GM12873 (cell line): ENCODE results near the gene TEX264.

Experiments used
- CTCF ChIP-seq: IDR thresholded peaks from 2 replicates; pipeline ENCODE4 v1.5.1; 2012; ENCODE audit warnings: low read depth, mild to moderate bottlenecking, moderate library complexity, low read length, control low read depth; ENCODE audit not compliant: insufficient read depth; ENCODE audit errors: missing control alignments

TEX264 gene

GRCh38 chr3:51750878-51751277 lies 79.8 kb downstream of the TEX264 start:
- no peak for TF ChIP-seq CTCF

DNA sequence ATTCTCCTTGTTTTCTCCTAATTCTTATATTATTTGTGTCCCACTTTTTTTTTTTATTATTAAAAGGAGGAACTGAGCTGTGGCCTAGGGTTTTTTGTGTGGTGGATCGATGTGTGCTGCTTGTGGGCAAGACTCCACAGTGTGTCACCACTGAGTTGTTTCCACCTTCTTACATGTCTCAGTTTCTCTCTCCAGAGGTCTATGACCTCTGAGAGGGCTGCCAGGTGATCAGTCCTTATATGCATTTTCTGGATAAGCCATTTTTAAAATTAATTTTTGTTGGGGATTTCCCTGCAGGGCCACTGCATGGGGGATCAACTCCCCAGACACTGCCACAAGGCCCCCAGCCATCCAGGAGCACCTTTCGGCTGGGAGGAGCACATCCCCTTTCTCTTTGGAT lies 80.2 kb downstream of the TEX264 start:
- TF ChIP-seq CTCF = no peak
